Neural cell (in vitro differentiated cells): Measurements from ENCODE around the gene DPH6. TPM values are rescaled to one million over a fixed set of nuclear protein-coding genes. Genes with fewer than 3 reads are reported as not detected.

Experiments
- H2AFZ ChIP-seq: fragments of 200-600, 300-800 bp; sonication (generic), shearing (Covaris generic); 2 replicates; pipeline ENCODE4 v1.6.0; 2014; ENCODE audit warnings: low read depth, mild to moderate bottlenecking, antibody characterized with exemption, low read length, moderate library complexity
- H3F3A ChIP-seq: fragments of 200-600 bp; shearing (Covaris generic); 2 replicates; pipeline ENCODE4 v1.6.1; 2016; ENCODE audit warnings: mild to moderate bottlenecking, moderate library complexity, mixed read lengths, antibody characterized with exemption, low read length; ENCODE audit not compliant: insufficient read depth, poor library complexity, severe bottlenecking
- H3K27ac ChIP-seq: fragments of 200-600, 300-800 bp; sonication (generic), shearing (Covaris generic); 2 replicates; pipeline ENCODE4 v1.5.1; 2014; ENCODE audit warnings: mild to moderate bottlenecking, low read length, moderate library complexity
- H3K27me3 ChIP-seq: fragments of 300-800, 200-600 bp; sonication (generic), shearing (Covaris generic); 2 replicates; pipeline ENCODE4 v1.6.0; 2014; ENCODE audit warnings: mild to moderate bottlenecking, low read depth, low read length, moderate library complexity; ENCODE audit not compliant: insufficient read depth
- H3K36me3 ChIP-seq: fragments of 300-800, 200-600 bp; sonication (generic), shearing (Covaris generic); 2 replicates; pipeline ENCODE4 v1.5.1; 2014; ENCODE audit warnings: mild to moderate bottlenecking, antibody characterized with exemption, low read length, moderate library complexity; ENCODE audit not compliant: insufficient read depth
- H3K4me2 ChIP-seq: fragments of 300-800, 200-600 bp; sonication (generic), shearing (Covaris generic); 2 replicates; pipeline ENCODE4 v1.6.0; 2014; ENCODE audit warnings: mild to moderate bottlenecking, low read length
- H3K4me3 ChIP-seq: fragments of 300-800, 200-600 bp; sonication (generic), shearing (Covaris generic); 2 replicates; pipeline ENCODE4 v1.5.1; 2014; ENCODE audit warnings: mild to moderate bottlenecking, low read length, moderate library complexity
- H3K79me2 ChIP-seq: fragments of 200-600 bp; shearing (Covaris generic); replicated peaks from 2 replicates; pipeline ENCODE4 v1.6.0; 2014; ENCODE audit warnings: mild to moderate bottlenecking, low read length, moderate library complexity; ENCODE audit not compliant: insufficient read depth
- H3K9ac ChIP-seq: fragments of 300-800, 200-600 bp; sonication (generic), shearing (Covaris generic); 2 replicates; pipeline ENCODE4 v1.6.1; 2016; ENCODE audit warnings: mild to moderate bottlenecking, low read length, mixed read lengths
- H3K9me2 ChIP-seq: fragments of 200-600 bp; shearing (Covaris generic); 2 replicates; pipeline ENCODE4 v1.6.1; 2016; ENCODE audit warnings: mild to moderate bottlenecking, low read length, mixed read lengths; ENCODE audit not compliant: insufficient read depth
- H3K9me3 ChIP-seq: fragments of 200-600, 300-800 bp; sonication (generic), shearing (Covaris generic); 2 replicates; pipeline ENCODE4 v1.6.1; 2016; ENCODE audit warnings: mild to moderate bottlenecking, mixed run types, low read length, moderate library complexity, mixed read lengths
- H4K20me1 ChIP-seq: fragments of 200-600 bp; shearing (Covaris generic); 2 replicates; pipeline ENCODE4 v1.6.1; 2016; ENCODE audit warnings: mild to moderate bottlenecking, mixed run types; ENCODE audit not compliant: insufficient read depth
- EP300 ChIP-seq: fragments of 450-650 bp; conservative IDR thresholded peaks from 2 replicates; pipeline ENCODE4 v1.6.1; 2014; ENCODE audit warnings: antibody characterized with exemption, mild to moderate bottlenecking, moderate library complexity; ENCODE audit not compliant: poor library complexity, severe bottlenecking
- EZH2 ChIP-seq: fragments of 200-600, 300-800 bp; shearing (Covaris generic), sonication (generic); IDR thresholded peaks from 2 replicates; pipeline ENCODE4 v1.6.1; 2014; ENCODE audit warnings: antibody characterized with exemption, low read length, borderline replicate concordance, mild to moderate bottlenecking; ENCODE audit not compliant: insufficient read depth, poor library complexity, severe bottlenecking
- MXI1 ChIP-seq: fragments of 450-650 bp; conservative IDR thresholded peaks from 2 replicates; pipeline ENCODE4 v1.6.1; 2014; ENCODE audit warnings: antibody characterized with exemption, mild to moderate bottlenecking; ENCODE audit not compliant: poor library complexity, severe bottlenecking
- POLR2AphosphoS5 ChIP-seq: IDR thresholded peaks from 2 replicates; pipeline ENCODE4 v1.6.1; 2012
- RAD21 ChIP-seq: fragments of 450-650 bp; conservative IDR thresholded peaks from 2 replicates; pipeline ENCODE4 v1.6.1; 2014; ENCODE audit warnings: antibody characterized with exemption, mild to moderate bottlenecking, moderate library complexity
- SMC3 ChIP-seq: fragments of 450-650 bp; conservative IDR thresholded peaks from 2 replicates; pipeline ENCODE4 v1.6.1; 2014; ENCODE audit warnings: antibody characterized with exemption, mild to moderate bottlenecking, moderate library complexity; ENCODE audit not compliant: poor library complexity
- TAF1 ChIP-seq: IDR thresholded peaks from 2 replicates; pipeline ENCODE4 v1.6.1; 2012; ENCODE audit warnings: low read depth
- polyA plus RNA-seq: library from polyadenylated mRNA; depleted of rRNA; stranded (reverse); fragments of >200 nt; gene quantifications from 2 replicates; pipeline ENCODE4 v1.2.3, GENCODE V29; 2014
- TF ChIP-seq, protein P1 (sequence below): fragments of 450-650 bp; IDR thresholded peaks from 2 replicates; pipeline ENCODE4 v1.5.1; 2014; ENCODE audit warnings: antibody characterized with exemption, mild to moderate bottlenecking, moderate library complexity; ENCODE audit not compliant: poor library complexity, severe bottlenecking
- TF ChIP-seq, protein P2 (sequence below): IDR thresholded peaks from 2 replicates; pipeline ENCODE4 v1.6.1; 2012; ENCODE audit warnings: borderline replicate concordance

Gene DPH6
- polyA plus RNA-seq, 1 donor from 2014 or later: 6.9 TPM

DNA sequence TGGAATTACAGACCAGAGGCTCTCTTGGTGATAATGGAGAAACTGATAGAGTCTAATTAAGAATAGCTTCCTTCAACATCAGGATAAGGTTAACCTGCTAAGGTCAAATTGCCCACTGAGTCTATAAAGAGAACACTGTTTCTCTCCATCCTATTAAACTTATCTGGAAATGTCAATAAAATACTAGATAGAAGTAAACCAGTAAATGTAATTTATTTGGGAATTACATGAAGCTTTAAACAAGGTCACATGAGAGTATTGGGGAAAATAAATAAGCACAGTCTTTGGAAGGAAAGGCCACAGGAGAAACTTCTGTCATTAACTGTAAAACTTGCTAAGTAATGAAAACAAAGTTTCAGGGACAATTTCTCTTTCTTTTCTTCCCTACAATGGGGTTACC lies 118.5 kb downstream of the DPH6 start:
- no peaks in the 10 kb centered on the region for H3K79me2 ChIP-seq

DNA sequence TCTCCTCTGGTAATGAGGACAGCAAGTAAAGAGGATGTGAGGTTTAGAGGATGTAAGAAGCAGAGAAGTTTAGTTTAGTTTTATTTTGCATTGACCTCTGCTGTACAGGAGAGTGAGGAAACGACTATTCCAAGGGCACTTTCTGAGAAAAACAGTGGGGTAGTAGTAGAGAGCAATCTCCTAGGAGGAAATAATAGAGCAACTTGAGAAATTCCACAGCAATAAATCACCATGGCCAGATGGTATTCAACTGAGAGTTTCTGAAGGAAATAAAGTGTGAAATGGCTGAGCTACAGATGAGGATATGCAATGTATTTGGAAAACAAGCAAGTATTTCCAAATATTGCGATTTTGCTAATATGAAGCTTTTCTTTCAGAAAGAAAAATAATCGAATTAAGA lies 118.9 kb downstream of the DPH6 start:
- Histone ChIP-seq H3F3A (no peaks in the 10 kb centered on the region), H3K4me3 (no peak overlapping the region), H4K20me1 (no peaks in the 10 kb centered on the region), H3K9me3 (no peaks in the 10 kb centered on the region), H3K9me2 (no peaks in the 10 kb centered on the region), H3K4me2 (no peak overlapping the region), H3K79me2 (no peaks in the 10 kb centered on the region), H2AFZ (no peak overlapping the region), H3K9ac (no peak overlapping the region), H3K27me3 (no peaks in the 10 kb centered on the region), H3K27ac (no peak overlapping the region), H3K36me3 (no peaks in the 10 kb centered on the region)
- TF ChIP-seq, protein P1, sequence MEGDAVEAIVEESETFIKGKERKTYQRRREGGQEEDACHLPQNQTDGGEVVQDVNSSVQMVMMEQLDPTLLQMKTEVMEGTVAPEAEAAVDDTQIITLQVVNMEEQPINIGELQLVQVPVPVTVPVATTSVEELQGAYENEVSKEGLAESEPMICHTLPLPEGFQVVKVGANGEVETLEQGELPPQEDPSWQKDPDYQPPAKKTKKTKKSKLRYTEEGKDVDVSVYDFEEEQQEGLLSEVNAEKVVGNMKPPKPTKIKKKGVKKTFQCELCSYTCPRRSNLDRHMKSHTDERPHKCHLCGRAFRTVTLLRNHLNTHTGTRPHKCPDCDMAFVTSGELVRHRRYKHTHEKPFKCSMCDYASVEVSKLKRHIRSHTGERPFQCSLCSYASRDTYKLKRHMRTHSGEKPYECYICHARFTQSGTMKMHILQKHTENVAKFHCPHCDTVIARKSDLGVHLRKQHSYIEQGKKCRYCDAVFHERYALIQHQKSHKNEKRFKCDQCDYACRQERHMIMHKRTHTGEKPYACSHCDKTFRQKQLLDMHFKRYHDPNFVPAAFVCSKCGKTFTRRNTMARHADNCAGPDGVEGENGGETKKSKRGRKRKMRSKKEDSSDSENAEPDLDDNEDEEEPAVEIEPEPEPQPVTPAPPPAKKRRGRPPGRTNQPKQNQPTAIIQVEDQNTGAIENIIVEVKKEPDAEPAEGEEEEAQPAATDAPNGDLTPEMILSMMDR: no peak
- TF ChIP-seq SMC3 (no peak), POLR2AphosphoS5 (no peak), MXI1 (no peak), RAD21 (no peak), EP300 (no peak), EZH2 (no peak), TAF1 (no peak)
- TF ChIP-seq, protein P2, sequence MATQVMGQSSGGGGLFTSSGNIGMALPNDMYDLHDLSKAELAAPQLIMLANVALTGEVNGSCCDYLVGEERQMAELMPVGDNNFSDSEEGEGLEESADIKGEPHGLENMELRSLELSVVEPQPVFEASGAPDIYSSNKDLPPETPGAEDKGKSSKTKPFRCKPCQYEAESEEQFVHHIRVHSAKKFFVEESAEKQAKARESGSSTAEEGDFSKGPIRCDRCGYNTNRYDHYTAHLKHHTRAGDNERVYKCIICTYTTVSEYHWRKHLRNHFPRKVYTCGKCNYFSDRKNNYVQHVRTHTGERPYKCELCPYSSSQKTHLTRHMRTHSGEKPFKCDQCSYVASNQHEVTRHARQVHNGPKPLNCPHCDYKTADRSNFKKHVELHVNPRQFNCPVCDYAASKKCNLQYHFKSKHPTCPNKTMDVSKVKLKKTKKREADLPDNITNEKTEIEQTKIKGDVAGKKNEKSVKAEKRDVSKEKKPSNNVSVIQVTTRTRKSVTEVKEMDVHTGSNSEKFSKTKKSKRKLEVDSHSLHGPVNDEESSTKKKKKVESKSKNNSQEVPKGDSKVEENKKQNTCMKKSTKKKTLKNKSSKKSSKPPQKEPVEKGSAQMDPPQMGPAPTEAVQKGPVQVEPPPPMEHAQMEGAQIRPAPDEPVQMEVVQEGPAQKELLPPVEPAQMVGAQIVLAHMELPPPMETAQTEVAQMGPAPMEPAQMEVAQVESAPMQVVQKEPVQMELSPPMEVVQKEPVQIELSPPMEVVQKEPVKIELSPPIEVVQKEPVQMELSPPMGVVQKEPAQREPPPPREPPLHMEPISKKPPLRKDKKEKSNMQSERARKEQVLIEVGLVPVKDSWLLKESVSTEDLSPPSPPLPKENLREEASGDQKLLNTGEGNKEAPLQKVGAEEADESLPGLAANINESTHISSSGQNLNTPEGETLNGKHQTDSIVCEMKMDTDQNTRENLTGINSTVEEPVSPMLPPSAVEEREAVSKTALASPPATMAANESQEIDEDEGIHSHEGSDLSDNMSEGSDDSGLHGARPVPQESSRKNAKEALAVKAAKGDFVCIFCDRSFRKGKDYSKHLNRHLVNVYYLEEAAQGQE: no peak

More for the DNA sequence above, 118.5 kb downstream of the DPH6 start:
- no peaks in the 10 kb centered on the region for H3K9me2 ChIP-seq
- H3K9ac ChIP-seq: no peak overlapping the region
- no peaks in the 10 kb centered on the region for H3K36me3 ChIP-seq
- no peak overlapping the region for H3K4me2 ChIP-seq
- H4K20me1 ChIP-seq: no peaks in the 10 kb centered on the region
- no peak overlapping the region for H2AFZ ChIP-seq
- no peaks in the 10 kb centered on the region for H3K9me3 ChIP-seq
- no peaks in the 10 kb centered on the region for H3F3A ChIP-seq
- TF ChIP-seq MXI1 (no peak), RAD21 (no peak)
- TF ChIP-seq, protein P1: no peak
- H3K27me3 ChIP-seq: no peaks in the 10 kb centered on the region
- H3K4me3 ChIP-seq: no peak overlapping the region
- H3K27ac ChIP-seq: no peak overlapping the region
